KMS-11 (cell line): ENCODE results near the gene MRPL2.
"Not testable (repeated sequence)": the region's sequence is repeated elsewhere in the genome, so short reads cannot be mapped to it uniquely, and the experiment has no call there.

Experiments used
- H2AFZ ChIP-seq: fragments of 200-600 bp; sonication (generic); 2 replicates; pipeline ENCODE4 v1.6.1; 2016; ENCODE audit warnings: antibody characterized with exemption, mixed run types, low read depth
- H3K27ac ChIP-seq: fragments of 200-600 bp; sonication (generic); 2 replicates; pipeline ENCODE4 v1.6.1; 2016; ENCODE audit warnings: mild to moderate bottlenecking, mixed run types
- H3K27me3 ChIP-seq: fragments of 200-600 bp; sonication (generic); 2 replicates; pipeline ENCODE4 v1.6.1; 2017; ENCODE audit warnings: mild to moderate bottlenecking, low read depth, mixed run types, moderate library complexity; ENCODE audit not compliant: insufficient read depth
- H3K36me3 ChIP-seq: fragments of 200-600 bp; sonication (generic); 2 replicates; pipeline ENCODE4 v1.6.1; 2017; ENCODE audit warnings: mild to moderate bottlenecking, mixed run types; ENCODE audit not compliant: insufficient read depth
- H3K4me1 ChIP-seq: fragments of 200-600 bp; sonication (generic); 2 replicates; pipeline ENCODE4 v1.6.1; 2016; ENCODE audit warnings: mild to moderate bottlenecking, low read depth, mixed run types; ENCODE audit not compliant: poor library complexity, severe bottlenecking
- H3K4me2 ChIP-seq: fragments of 200-600 bp; sonication (generic); 2 replicates; pipeline ENCODE4 v1.7.0; 2016; ENCODE audit warnings: mild to moderate bottlenecking, mixed run types
- H3K4me3 ChIP-seq: fragments of 200-600 bp; sonication (generic); IDR thresholded peaks from 2 replicates; pipeline ENCODE4 v1.6.1; 2017; ENCODE audit warnings: low read depth, low read length, mixed read lengths; ENCODE audit not compliant: insufficient read depth
- H3K79me2 ChIP-seq: fragments of 200-600 bp; sonication (generic); 2 replicates; pipeline ENCODE4 v1.6.1; 2016; ENCODE audit warnings: low read depth, mixed run types; ENCODE audit not compliant: insufficient read depth
- H3K9ac ChIP-seq: fragments of 200-600 bp; sonication (generic); 2 replicates; pipeline ENCODE4 v1.6.1; 2016; ENCODE audit warnings: mild to moderate bottlenecking, mixed run types
- H4K20me1 ChIP-seq: fragments of 200-600 bp; sonication (generic); 2 replicates; pipeline ENCODE4 v1.6.1; 2016; ENCODE audit warnings: mild to moderate bottlenecking, mixed run types; ENCODE audit not compliant: insufficient read depth
- TF ChIP-seq, protein P1 (sequence below): fragments of 200-600 bp; sonication (generic); conservative IDR thresholded peaks from 2 replicates; pipeline ENCODE4 v1.6.1; 2017; ENCODE audit warnings: low read depth, mild to moderate bottlenecking, antibody characterized with exemption, low read length, moderate library complexity, mixed read lengths

MRPL2 gene

DNA sequence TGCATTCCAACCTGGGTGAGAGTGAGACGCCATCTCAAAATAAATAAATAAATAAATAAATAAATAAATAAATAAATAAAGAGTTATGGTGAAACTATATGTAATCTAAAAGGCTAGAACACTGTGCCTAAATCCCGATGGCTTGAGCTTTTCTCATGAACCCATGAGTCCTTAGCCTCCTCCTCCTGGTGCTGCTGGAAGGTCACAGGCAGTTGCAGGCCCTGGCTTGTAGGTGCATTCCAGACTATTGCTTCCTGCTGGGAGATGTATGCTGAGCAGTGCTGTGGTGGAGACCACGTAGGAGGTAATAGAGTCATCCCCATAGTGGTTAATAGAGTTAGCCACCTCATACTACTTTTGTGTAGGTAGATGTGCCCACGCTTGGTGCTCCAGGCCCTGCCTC is 29.4 kb upstream of the MRPL2 start:
- Histone ChIP-seq H3K4me2 (no peak overlapping the region), H3K4me1 (no peaks in the 10 kb centered on the region)

DNA sequence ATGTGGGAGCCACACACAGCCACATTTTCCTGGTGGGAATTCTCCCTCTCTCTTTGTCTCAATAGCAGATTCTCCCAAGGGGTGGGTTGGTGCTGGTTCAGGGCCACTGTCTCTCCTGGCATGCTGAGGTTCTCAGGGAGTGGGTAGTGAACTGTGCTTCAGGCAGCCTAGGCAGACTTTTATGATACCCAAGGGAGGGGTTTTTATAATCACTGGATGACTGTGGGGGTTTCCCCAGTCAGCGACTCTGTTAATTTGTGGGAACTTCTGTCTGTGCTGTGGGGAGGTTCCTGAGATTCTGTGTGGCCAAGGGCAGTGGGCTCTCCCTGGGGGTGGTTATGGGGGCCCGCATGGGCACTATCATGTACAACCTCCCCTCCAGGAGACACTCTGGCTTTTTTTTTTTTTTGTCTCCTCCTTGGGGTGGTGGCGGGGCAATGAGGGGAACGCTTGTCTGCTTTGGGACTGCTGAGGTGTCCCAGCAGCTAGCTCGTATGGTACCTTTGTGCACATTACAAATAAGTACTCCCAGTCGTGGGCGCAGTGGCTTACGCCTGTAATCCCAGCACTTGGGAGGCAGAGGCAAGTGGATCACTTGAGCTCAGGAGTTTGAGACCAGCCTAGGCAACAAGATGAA is 26.9 kb upstream of the MRPL2 start:
- Histone ChIP-seq H3K27ac (no peak overlapping the region), H3K4me2 (no peak overlapping the region), H4K20me1 (no peaks in the 10 kb centered on the region)

More for the DNA sequence above, 29.4 kb upstream of the MRPL2 start:
- H3K27ac ChIP-seq = no peak overlapping the region
- no peaks in the 10 kb centered on the region for H3K36me3 ChIP-seq
- H3K27me3 ChIP-seq = no peaks in the 10 kb centered on the region
- H2AFZ ChIP-seq = no peak overlapping the region
- H3K9ac ChIP-seq = no peak overlapping the region
- TF ChIP-seq, protein P1, sequence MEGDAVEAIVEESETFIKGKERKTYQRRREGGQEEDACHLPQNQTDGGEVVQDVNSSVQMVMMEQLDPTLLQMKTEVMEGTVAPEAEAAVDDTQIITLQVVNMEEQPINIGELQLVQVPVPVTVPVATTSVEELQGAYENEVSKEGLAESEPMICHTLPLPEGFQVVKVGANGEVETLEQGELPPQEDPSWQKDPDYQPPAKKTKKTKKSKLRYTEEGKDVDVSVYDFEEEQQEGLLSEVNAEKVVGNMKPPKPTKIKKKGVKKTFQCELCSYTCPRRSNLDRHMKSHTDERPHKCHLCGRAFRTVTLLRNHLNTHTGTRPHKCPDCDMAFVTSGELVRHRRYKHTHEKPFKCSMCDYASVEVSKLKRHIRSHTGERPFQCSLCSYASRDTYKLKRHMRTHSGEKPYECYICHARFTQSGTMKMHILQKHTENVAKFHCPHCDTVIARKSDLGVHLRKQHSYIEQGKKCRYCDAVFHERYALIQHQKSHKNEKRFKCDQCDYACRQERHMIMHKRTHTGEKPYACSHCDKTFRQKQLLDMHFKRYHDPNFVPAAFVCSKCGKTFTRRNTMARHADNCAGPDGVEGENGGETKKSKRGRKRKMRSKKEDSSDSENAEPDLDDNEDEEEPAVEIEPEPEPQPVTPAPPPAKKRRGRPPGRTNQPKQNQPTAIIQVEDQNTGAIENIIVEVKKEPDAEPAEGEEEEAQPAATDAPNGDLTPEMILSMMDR = no peak
- H4K20me1 ChIP-seq = no peaks in the 10 kb centered on the region
- H3K79me2 ChIP-seq = no peaks in the 10 kb centered on the region
- no peak overlapping the region for H3K4me3 ChIP-seq

DNA sequence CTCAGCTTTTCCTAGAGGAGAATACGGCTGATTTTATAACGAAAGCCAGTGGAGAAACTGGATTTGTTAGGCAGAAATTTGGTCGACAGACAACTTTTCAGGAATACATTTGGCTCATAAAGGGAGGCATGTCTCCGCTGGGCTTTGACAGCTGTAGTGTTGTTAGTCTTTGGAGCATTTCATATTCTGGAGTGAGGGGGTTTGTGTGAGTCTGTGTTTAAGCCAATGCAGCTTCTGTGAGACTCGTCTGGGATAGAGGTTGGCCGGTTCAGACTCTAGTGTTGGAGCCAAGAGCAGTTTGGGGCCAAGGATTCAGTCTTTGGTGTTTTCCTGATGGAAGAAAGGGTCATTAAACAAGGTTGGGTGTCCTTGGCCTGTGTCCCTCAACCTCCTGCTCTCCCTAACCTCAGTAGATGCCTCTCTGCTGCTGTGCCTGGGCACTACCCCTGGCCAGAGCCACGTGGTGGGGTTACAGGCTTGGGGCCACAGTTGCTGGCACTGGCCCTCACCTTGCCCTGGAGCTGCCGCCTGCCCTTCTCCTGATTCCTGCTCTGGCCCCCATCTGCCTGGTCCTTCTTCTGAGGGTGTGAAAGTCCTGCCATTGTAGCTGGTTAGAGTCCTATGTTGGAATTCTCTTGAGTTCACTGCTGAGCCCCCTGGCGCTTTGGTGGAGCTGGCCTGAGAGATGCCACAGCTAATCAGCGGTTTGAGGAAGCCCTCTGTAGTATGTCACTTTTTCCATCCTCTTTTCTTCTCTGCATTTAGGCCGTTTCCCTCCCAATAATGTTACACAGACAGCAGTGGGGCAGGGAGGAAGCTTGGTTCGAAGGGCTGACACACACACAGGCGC is 23.8 kb upstream of the MRPL2 start:
- H3K36me3 ChIP-seq = no peaks in the 10 kb centered on the region
- no peak overlapping the region for H3K4me2 ChIP-seq
- TF ChIP-seq, protein P1 = no peak
- no peaks in the 10 kb centered on the region for H3K79me2 ChIP-seq
- H3K27me3 ChIP-seq = no peaks in the 10 kb centered on the region
- H2AFZ ChIP-seq = no peak overlapping the region
- no peaks in the 10 kb centered on the region for H4K20me1 ChIP-seq
- no peak overlapping the region for H3K27ac ChIP-seq
- no peaks in the 10 kb centered on the region for H3K4me1 ChIP-seq
- H3K9ac ChIP-seq = no peak overlapping the region
- no peak overlapping the region for H3K4me3 ChIP-seq

More for the DNA sequence above, 26.9 kb upstream of the MRPL2 start:
- H3K4me3 ChIP-seq = no peak overlapping the region
- H3K9ac ChIP-seq = no peak overlapping the region
- no peaks in the 10 kb centered on the region for H3K79me2 ChIP-seq
- TF ChIP-seq, protein P1 = no peak
- H2AFZ ChIP-seq = no peak overlapping the region
- H3K36me3 ChIP-seq = no peaks in the 10 kb centered on the region
- H3K4me1 ChIP-seq = no peaks in the 10 kb centered on the region
- no peaks in the 10 kb centered on the region for H3K27me3 ChIP-seq

DNA sequence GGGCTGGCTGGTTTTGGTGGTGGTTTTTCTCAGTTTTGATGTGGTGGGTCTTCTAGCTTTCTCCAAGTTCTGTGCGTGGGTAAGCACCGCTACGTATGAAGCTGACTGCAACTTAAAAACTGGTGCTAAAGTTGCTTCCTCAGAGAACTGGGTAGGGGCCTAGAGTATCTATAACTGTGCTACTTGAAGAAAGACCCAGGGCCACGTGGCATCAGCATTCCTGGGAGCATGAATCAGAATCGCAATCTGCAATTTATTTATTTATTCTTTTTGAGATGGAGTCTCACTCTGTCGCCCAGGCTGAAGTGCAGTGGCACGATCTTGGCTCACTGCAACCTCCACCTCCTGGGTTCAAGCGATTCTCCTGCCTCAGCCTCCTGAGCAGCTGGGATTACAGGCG is 22.7 kb upstream of the MRPL2 start:
- H4K20me1 ChIP-seq, H3K4me2 ChIP-seq, H3K9ac ChIP-seq, H3K27ac ChIP-seq, H2AFZ ChIP-seq, H3K27me3 ChIP-seq, H3K79me2 ChIP-seq, H3K4me3 ChIP-seq, H3K36me3 ChIP-seq, H3K4me1 ChIP-seq: not testable (repeated sequence)

DNA sequence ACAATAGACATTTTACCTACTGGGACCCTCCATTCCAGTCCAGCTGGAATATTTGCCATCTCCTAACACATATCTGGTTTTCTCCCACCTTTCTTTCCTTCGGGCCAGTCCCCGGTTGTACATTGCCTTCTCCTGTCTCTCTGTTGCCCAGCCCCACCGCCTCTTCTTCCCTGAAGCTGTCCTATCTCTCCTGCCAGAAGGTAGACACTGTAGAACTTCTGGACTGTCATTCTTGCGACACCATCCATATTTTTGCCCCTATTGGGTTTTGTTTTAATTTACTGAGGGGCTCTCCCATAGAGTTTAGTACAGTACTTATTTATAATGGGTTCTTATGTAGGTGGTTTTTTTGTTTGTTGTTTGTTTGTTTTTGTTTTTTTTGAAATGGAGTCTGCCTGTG is 21.8 kb upstream of the MRPL2 start:
- TF ChIP-seq, protein P1 = no peak

More for the DNA sequence above, 21.8 kb upstream of the MRPL2 start:
- H3K27ac ChIP-seq = no peak overlapping the region
- H3K4me1 ChIP-seq = no peaks in the 10 kb centered on the region
- H3K9ac ChIP-seq = no peak overlapping the region
- H3K4me2 ChIP-seq = no peak overlapping the region
- H3K36me3 ChIP-seq = no peaks in the 10 kb centered on the region
- H3K4me3 ChIP-seq = no peak overlapping the region
- H3K79me2 ChIP-seq = no peaks in the 10 kb centered on the region
- H2AFZ ChIP-seq = no peak overlapping the region
- H3K27me3 ChIP-seq = no peaks in the 10 kb centered on the region; the same call in 1 of the 2 replicates
- no peaks in the 10 kb centered on the region for H4K20me1 ChIP-seq
